Activated CD8-positive, alpha-beta memory T cell treated with anti-CD3 and anti-CD28 coated beads, Interleukin-2, amount 50 U/mL, for 1 hour (primary cell): ENCODE results near the gene LRP8.
A peak's percentile ranks its signal among the peaks of the same experiment; 100 is the strongest.

Experiments
- DNase-seq: peaks from one replicate; pipeline ENCODE4 v3.0.0-alpha.2; 2020; ENCODE audit errors: extremely low read depth

The LRP8 gene

DNA sequence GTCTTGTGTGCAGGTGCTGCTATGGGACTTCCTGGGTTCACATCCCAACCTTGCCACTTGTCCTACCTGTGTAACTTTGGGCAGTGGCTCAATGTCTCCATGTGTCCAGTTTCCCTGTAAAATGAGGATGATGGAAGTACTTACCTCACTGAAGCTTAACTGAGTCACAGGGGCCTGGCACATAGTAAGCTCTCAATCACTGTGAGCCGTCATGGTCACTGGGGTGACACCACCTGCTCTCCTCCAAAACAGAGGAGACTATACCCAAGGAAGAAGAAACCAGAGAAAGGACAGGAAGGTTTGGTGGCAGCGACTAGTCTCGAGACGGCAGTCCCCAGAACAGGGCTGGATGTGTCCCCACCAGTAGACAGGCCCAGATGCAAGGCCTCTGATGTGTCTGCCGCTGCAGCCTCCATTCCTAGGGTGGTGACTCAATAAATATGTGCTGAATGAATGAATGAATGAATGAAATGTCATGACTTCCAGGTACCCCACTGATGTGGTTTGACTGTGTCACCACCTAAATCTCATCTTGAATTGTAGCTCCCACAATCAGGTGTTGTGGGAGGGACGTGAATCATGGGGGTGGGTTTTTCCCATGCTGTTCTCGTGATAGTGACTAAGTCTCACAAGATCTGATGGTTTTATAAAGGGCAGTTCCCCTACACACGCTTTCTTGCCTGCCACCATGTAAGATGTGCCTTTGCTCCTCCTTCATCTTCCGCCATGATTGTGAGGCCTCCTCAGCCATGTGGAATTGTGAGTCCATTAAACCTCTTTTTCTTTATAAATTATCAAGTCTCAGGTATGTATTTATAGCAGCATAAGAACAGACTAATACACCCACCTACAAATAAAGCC, 13.0 kb upstream of the LRP8 start:
- no peak for DNase-seq

DNA sequence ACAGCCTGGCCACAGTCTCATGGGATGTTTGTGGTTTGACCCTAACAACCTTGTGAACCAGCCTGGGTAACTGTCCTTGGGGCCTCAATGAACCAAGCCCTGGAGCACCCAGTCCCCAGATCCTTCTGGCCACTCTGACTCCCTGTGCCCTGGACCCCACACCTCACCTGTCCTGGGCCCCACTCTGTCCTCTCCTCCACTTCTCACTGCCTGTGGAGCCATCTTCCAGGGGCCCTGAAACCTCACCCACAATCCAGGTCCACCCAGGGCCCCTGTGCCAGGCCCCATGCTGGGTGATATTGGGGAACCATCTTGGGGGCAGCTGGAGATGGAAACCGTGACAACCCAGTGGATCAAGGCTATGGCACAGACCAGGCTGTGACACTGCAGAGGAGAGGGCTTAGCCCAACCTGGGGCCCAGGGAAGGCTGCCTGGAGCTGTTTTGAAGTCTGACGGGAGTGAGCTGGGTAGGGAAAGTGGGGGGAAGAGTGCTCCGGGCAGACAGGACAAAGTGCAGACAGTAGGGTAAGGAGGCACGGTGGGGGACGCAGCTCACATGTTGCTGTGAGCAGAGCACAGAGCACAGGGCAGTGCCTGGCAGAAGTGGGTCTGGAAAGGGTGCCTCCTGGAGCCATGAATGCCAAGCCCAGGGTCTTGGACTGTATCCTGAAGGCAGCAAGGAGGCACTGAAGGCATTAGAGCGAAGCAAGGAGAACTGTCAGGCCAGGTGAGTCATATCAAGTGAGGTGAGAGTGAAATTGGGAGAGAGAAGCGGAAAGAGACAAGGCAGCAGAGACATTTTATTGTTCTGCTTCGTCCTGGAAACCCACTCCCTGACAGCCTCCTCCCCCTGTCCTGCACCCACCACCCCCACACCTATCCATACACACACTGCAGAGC, 12.1 kb upstream of the LRP8 start:
- DNase-seq = no peak

DNA sequence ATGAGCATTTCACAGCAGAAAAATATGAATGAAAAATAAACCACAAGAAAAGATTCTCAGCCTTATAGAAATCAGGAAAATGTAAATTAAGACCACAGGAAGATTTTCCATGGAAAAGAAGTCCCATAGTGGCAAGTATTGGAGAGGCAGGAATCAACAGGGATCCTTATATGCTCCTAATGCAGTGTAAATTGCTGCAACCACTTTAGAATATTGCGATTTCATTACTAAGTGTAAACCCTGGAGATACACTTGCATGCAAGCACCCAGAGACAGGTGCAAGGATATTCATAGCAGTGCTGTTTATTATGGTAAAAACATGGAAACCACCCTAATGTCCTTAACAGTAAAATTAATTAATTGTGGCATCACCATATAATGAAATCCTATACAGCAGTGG, 10.6 kb upstream of the LRP8 start:
- DNase-seq = no peak

DNA sequence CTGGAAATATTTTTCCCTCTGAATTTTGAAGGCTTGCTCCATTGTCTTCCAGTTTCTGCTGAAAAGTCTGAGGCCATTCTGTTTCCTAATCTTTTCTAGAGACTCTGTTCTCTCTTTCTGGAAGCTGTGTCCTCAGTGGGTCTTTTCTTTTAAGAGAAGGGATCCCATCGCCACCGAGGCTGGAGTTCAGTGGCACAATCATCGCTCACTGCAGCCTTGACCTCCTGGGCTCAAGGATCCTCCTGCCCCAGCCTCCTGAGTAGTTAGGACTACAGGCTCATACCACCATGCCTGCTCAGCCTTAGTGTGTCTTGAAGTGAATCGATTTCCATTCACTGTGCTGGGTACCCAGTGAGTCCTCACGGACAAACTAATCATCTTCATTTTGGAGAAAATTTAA, 9.6 kb upstream of the LRP8 start:
- DNase-seq = no peak

DNA sequence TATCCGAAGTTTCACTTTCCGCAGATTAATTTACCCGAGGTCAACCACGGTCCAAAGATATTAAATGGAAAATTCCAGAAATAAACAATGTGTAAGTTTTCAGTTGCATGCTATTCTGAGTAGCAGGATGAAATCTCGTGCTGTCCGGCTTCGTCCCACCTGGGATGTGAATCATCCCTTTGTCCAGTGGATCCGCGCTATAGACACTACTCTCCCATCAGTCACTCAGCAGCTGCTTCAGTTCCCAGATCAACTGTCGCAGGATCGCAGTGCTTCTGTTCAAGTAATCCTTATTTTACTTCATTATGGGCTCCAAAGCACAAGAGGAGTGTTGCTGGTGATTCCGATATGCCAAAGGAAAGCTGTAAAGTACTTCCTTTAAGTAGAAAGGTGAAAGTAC, 8.3 kb upstream of the LRP8 start:
- no peak for DNase-seq

DNA sequence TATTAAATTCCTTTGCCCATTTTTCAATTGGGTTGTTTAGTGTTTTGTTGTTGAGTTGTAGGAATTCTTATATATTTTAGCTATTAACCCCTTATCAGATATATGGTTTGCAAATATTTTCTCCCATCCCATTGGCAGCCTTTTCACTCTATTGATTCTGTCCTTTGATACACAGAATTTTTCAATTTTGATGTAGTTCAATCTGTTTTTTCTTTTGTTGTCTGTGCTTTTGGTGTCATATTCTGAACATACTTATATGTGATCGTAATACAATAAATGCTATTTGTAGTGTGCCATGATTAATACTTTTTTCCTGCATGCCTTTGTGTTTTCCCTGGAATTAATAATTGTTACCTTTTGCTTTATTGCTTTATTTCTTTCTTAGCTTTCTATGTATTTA, 7.8 kb upstream of the LRP8 start:
- DNase-seq = no peak

DNA sequence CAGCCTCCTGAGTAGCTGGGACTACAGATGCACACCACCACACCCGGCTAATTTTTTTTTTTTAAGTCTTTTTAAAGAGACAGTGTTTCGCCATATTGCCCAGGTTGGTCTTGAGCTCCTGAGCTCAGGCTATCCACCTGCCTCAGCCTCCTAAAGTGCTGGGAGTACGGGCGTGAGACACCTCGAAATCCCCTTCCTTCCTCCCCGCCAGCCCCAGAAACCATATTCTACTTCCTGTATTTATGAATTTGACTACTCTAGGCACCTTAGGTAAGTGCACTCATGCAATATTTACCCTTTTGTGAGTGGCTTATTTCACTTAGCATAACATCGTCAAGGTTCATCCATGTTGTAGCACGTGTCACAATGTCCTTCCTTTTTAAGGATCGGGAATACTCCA, 6.9 kb upstream of the LRP8 start:
- no peak for DNase-seq

DNA sequence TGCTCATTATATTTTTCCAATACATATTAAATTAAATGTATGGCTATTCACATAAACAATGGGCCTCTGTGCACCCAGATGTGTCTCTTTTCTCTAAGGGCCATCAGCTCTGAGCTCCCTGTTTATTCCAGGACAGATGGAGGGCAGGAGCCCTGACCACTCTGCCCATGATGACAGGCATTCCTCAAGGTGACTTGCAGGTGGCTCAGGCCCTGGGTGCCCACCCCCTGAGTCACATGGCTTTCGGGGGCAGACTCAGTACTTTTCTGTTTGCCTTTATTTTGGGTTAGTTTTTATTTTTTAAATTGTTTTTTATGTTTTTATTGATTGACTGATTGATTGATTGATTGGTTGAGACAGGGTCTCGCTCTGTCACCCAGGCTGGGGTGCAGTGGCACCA, 6.4 kb upstream of the LRP8 start:
- no peak for DNase-seq

DNA sequence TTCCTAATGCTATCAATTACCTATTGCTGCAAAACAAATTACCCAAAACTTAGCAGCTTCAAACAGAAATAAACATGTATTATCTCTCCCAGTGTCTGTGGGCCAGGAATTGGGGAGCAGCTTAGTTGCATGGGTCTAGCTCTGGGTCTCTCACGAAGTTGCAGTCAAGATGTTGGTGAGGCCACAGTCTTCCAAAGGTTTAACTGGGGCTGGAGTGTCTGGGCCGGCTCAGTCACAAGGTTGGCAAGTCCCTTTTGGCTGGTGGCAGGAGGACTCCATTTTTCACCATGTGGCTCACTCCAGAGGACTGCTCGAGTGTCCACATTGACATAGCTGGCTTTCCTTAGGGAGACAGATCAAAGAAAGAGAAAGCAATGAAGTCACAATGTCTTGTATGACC, 5.0 kb upstream of the LRP8 start:
- no peak for DNase-seq

DNA sequence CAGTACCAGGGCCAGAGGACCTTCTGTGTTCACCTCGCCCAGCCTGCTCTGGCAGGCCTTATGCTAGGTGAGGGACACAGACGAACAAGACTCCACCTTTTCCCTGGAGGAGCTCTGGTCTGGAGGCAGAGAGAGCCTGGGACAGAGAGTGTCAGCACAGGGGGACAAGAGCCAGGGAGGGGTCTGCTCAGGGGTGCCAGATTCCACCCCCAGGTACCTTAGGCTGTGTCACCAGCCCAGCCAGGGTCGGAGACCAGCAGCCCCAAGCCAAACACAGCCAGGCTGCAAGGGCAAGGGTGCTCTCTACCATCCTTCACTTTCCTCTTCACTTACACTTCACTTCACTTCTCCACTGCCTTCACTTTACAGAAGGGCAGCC, 4.3 kb upstream of the LRP8 start:
- no peak for DNase-seq

DNA sequence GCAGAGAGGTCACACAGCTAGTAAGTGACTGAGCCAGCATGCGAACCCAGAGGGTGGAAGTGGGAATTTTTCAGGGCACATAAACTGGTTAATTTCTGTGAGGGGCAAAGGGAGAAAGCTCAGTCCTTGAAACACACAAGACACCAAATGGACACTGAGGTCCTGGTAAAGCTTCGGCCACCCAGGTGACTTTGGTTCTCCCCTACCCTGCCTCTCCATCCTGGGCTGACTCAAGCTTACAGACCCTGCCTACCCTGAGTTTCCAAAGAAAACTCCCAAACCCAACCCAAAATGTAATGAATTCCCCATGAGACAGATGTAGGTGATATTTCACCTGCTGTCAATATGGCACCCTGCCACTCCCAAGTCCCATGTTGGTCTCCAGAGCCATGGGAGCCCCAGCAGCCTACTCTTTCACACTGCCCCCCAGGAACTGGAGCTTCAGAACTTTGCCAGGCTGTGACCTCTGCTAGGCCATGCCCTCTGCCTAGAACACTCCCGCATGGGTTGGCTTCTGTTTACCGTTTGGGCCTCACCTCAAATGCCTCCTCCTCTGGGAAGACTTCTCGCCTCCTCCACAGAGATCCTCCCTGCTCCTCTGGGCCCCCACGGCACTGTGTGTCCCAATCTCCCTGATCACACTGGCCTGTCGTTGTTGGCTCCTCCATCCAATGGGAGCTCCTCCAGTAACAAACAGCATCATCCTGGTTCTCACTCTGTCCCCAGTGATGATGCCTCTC, 3.7 kb upstream of the LRP8 start:
- no peak for DNase-seq

DNA sequence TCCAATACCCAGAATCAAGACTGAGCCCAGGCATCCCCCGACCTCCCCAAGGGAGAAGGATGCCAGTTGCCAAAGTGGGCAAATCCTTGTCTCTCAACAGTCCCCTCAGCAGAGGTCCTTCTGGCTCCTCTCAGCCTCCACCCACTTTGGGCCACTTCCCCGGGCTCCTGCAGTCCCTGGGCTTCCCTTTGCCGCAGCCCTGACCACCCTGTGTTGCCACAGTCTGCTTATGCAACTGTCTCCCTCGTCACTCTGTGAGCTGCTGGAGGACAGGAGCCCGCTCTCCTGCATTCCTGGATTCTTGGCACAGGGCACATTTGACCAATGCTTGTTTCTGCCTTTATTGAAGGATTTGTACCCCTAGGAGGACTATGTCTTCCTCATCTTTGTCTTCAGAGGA, 2.9 kb upstream of the LRP8 start:
- DNase-seq = no peak

DNA sequence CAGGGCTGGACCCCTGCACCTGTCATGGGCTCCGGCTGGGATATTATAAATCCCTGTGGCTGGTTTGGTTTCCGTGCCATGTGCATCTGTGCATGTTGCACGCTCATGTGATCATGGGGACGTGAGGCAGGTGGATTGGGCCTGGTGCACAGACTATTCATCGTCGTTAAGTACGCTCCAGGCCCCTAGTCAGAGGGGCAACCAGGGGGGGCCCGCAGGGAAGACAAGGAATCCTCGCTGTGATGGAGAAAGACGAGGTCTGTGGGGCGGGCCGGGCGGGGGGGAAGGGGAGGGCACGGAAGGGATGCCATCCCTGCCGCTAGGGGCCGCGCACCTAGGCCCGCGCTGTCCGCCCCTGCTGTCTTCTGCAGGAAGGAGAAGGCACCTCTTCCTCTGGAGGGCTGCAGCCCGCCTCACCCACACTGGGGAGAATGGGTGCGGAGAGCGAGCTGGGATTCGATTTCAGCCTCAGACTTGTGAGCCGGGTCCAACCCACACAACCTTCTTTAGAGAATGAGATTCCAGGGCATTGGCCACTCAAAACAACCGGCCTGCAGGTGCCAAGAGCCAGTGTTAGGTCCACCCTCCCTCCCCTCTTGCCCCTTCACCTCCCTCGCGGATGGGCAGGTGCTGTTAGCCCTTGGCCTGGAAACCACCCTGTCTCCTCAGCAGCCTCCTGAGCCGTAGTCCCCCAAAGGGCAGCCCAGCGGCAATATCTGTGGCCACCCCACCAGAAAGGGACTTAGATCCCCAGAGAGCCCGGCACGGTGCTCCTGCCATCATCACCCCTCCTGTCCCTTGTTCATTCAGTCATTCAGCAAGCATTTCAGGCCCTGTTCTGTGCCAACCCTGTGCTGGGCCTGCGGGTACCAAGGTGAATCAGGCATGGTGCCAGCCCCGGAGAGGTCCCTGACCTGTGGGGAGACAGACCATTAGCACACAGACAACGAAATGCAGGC, 950 bp upstream of the LRP8 start:
- no peak for DNase-seq

DNA sequence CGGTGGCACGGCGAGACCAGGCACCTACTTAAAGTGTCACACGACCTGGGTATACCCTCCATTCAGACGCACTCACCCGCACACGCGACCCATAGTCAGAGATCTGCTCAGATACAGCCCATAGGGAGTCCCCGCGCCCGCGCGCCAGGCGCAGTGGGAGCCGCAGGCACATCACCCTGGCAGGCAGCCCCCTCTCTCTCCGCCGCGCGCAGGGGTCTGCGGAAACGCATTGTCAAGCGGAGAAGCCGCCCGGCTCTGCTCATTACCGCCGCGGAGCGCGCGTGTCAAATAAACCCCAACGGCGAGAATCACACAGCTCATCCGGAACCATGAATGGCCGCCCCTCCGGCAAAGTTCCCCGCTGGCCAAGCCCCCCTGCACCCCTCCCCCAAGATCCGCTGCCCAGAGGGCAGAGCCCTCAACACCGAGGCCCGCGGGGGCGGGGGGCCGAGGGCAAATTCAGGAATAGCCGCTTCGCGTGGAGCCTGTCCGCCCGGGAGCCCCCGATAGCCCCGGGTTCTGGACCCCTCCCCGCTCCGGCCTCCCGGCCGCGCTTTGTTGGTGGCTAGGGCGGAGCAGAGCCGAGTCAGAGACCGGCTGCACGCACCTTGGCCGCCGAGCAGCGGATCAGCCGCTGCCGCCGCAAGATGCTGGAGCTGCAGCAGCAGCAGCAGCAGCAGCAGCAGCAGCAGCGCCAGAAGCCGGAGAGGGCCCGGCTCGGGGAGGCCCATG, 522 bp downstream of the LRP8 start:
- DNase-seq = peak; percentile 5

DNA sequence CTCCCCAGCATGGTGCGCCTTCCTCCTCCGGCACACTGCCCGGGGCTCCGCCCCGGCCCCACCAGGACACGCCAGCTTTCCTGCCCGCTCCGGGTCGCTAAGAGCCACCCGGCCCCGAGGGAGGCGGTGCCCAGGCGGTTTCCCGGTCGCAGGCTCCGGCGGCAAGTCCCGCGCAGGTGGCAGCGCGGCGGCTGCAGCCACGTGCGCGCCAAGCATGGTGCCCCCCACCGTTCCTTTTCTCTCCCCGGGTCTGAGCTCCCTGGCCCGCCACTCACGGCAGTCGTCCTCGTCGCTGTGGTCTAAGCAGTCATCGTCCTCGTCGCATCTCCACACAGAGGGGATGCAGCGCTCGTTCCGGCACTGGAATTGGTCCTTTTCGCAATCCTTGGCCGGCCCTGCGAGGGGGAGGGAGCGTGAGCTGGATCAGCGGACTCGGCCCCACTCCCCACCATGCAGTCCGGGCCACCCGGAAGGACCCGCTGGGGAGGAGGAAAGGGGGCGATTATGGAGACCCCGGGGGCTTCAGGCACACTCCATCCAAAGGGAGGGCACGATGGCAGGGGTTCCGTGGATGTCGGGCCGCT, 1.2 kb downstream of the LRP8 start:
- no peak for DNase-seq

DNA sequence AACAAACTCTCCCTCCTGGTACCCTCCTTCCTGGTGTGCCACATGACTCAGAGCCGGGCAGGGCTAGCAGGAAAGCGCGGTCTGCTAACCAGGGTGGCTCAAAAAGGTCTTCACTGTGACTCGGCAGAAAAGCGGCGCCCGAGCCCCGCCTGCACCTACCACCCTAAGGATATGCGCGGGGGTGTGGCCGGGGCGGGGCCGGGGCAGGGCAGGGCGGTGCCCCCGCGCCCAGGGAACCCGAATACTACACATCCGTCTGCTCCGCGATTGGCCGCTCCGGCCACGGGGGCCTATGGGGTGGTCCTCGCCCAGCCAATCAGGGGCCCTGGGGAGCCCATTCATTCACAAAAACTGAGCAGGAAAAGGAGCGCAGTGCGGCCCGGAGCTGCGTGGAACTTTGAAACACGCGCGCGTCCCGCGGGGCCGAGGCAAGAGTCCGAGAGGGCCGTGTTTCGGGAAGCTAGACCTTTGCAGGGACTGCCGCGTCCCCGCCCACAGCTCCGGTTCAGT, 1.7 kb downstream of the LRP8 start:
- peak; percentile 74 for DNase-seq

DNA sequence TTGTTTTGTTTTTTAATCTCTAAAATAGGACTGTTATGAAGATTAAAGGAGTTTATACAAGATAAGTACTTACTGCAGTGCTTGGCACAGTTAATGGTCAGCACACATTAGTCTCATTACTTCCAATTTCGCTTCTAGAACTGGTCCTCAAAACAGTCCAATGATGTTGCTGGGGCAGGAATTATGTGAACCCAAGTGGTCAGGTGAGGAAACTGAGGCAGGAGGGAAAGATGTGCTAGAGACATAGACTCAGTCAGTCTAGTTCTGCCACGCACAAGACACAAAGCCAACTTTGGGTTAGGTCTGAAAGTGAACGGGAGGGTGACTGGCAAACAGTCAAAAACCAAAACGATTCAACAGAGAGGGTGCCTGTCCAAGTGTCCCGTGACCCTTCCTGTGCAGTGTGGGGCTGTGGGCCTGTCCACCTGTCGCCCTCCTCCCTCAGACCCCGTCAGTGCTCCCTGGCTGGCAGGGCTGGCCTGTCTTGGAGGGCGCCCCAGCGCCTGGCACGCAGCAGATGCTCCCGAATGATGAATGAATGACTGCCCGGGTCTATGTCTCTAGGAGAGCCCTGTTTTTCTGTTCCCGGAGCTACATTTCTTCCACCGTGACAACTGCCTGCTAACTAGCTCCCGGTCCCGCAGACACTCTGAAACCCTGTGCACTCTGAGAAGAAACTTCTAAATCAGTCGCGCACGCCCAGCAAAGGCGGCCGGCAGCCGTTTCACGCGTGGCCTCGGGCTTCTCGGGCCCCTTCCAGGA, 2.4 kb downstream of the LRP8 start:
- no peak for DNase-seq

DNA sequence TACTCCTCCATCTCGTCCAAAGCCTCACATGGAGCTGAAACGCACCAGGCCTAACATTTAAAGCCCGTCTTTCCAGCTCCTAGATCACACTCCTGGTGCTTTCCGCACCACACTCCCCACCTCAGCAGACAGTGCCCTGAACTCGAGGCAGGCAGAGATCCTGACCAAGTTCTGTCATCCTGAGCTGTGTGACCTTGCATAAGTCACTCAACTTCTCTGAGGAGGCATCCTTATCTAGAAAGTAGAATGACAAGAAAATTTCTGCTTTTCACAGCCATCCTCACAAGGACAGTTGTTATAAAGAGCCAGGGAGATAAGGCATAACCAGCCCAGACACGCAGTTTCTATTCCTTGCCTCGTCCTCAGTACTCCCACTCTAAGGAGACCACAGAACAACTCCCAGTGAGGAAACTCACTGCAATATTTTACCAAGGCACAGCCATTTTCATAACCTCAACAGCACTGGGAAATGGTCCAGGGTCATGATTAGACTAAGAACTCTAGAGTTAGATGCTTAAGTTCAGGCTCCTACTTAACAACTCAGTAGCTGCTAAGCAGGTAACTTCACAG, 3.1 kb downstream of the LRP8 start:
- no peak for DNase-seq

DNA sequence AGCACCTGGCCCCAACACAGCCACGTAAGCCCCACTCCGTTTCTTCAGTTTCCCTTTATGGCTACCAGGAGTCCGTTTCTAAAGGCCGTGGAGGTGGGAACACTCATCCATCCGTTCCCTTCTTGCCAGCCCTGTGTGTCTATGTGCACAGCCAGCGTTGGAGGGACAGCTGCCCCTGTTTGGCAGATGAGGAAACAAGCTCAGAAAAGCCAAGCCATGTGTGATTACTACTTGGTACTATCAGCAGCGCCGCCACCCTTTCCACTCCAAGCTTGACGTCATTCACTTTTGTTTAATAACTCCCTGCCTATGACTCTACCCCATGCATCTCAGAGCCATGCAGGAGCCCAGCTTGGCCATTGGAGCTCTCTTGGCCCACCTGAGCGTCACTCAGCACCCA, 3.5 kb downstream of the LRP8 start:
- DNase-seq = no peak
